HepG2 (cell line): ENCODE measurements around the gene KLHDC8B. TPM values are rescaled to one million over a fixed set of nuclear protein-coding genes. Genes with fewer than 3 reads are reported as not detected.

Experiments used
- AGO2 ChIP-seq: fragments of 200-400 bp; formaldehyde crosslinking; optimal IDR thresholded peaks from 2 replicates; pipeline ENCODE3; 2017; ENCODE audit warnings: mild to moderate bottlenecking, low read depth, low read length, moderate library complexity
- ATM ChIP-seq: fragments of 450-650 bp; IDR thresholded peaks from 2 replicates; pipeline ENCODE4 v1.7.1; 2017; ENCODE audit warnings: mild to moderate bottlenecking, borderline replicate concordance
- BCL3 ChIP-seq: sonication (generic); formaldehyde crosslinking; IDR thresholded peaks from 2 replicates; pipeline ENCODE4 v1.5.1; 2020; ENCODE audit warnings: mild to moderate bottlenecking, missing genetic modification reagents, moderate library complexity
- CSRNP2 ChIP-seq: sonication (generic); formaldehyde crosslinking; conservative IDR thresholded peaks from 2 replicates; pipeline ENCODE4 v1.8.0; 2022; ENCODE audit warnings: low read depth, missing genetic modification reagents
- DNMT1 ChIP-seq: sonication (generic); formaldehyde crosslinking; IDR thresholded peaks from 2 replicates; pipeline ENCODE4 v1.5.1; 2020; ENCODE audit warnings: mild to moderate bottlenecking, missing genetic modification reagents
- FOXA3 ChIP-seq: IDR thresholded peaks from 2 replicates; pipeline ENCODE4 v1.6.1; 2016; ENCODE audit warnings: missing genetic modification reagents, missing compliant biosample characterization
- HNRNPLL ChIP-seq: fragments of 200-400 bp; formaldehyde crosslinking; IDR thresholded peaks from 2 replicates; pipeline ENCODE4 v1.6.1; 2017; ENCODE audit warnings: mild to moderate bottlenecking, low read depth, low read length; ENCODE audit not compliant: poor library complexity, severe bottlenecking
- HOXA5 ChIP-seq: sonication (generic); formaldehyde crosslinking; IDR thresholded peaks from 2 replicates; pipeline ENCODE4 v1.4.0; 2020; ENCODE audit warnings: missing genetic modification reagents
- IRF2 ChIP-seq: IDR thresholded peaks from 2 replicates; pipeline ENCODE4 v1.6.1; 2018; ENCODE audit warnings: missing genetic modification reagents, missing compliant biosample characterization
- JDP2 ChIP-seq: sonication (generic); formaldehyde crosslinking; IDR thresholded peaks from 2 replicates; pipeline ENCODE4 v1.8.1; 2022; ENCODE audit warnings: missing genetic modification reagents, borderline replicate concordance
- PCBP2 ChIP-seq: fragments of 200-400 bp; formaldehyde crosslinking; optimal IDR thresholded peaks from 2 replicates; pipeline ENCODE3; 2018; ENCODE audit warnings: low read length, low read depth; ENCODE audit not compliant: poor library complexity, severe bottlenecking
- RFXAP ChIP-seq: sonication (generic); formaldehyde crosslinking; IDR thresholded peaks from 2 replicates; pipeline ENCODE4 v1.4.0; 2020; ENCODE audit warnings: missing genetic modification reagents, borderline replicate concordance
- SOX6 ChIP-seq, 2 experiments: fragments of 450-650 bp in 1 of 2; sonication (generic) in 1 of 2; formaldehyde crosslinking in 1 of 2; IDR thresholded peaks; 2 replicates each; pipeline versions ENCODE4 v1.4.0 to v1.6.1; 2017 to 2020; ENCODE audit warnings: antibody characterized with exemption in 1 of 2, mild to moderate bottlenecking in 1 of 2, missing genetic modification reagents in 1 of 2
- THYN1 ChIP-seq: sonication (generic); formaldehyde crosslinking; IDR thresholded peaks from 2 replicates; pipeline ENCODE4 v1.8.1; 2023; ENCODE audit warnings: low read depth, mild to moderate bottlenecking, moderate library complexity, missing genetic modification reagents, borderline replicate concordance
- ZBTB10 ChIP-seq: sonication (generic); formaldehyde crosslinking; IDR thresholded peaks from 2 replicates; pipeline ENCODE4 v1.4.0; 2020; ENCODE audit warnings: missing genetic modification reagents, borderline replicate concordance
- ZFP90 ChIP-seq: sonication (generic); formaldehyde crosslinking; IDR thresholded peaks from 2 replicates; pipeline ENCODE4 v1.8.0; 2022; ENCODE audit warnings: missing genetic modification reagents, mild to moderate bottlenecking, inconsistent platforms, borderline replicate concordance
- ZNF225 ChIP-seq: sonication (generic); formaldehyde crosslinking; IDR thresholded peaks from 2 replicates; pipeline ENCODE4 v1.4.0; 2020; ENCODE audit warnings: mild to moderate bottlenecking, missing genetic modification reagents
- polyA plus RNA-seq, 8 experiments: library from polyadenylated mRNA; depleted of rRNA in 3 of 8; stranded (reverse) in 7 of 8; unstranded in 1 of 8; fragments of >200 nt; fragmentation: Illumina TruSeq in 4 of 8; extraction: Trizol in 4 of 8; gene quantifications; 2 replicates each; pipeline versions ENCODE4 v1.2.1 to v1.2.3, GENCODE V29; 2011 to 2016; ENCODE audit warnings: low read depth in 4 of 8, missing spikeins in 1 of 8, mixed read lengths in 1 of 8; ENCODE audit not compliant: insufficient read depth in 1 of 8
- total RNA-seq, 5 experiments: library from RNA; depleted of rRNA; stranded (reverse); fragments of >200 nt; fragmentation: Illumina TruSeq; extraction: Trizol; gene quantifications; 2 replicates each; pipeline ENCODE4 v1.2.3, GENCODE V29; 2016; ENCODE audit warnings: low read depth in 1 of 5
- TF ChIP-seq, protein P1 (sequence below): fragments of 450-650 bp; IDR thresholded peaks from 2 replicates; pipeline ENCODE4 v1.6.1; 2017
- TF ChIP-seq, protein P2 (sequence below): sonication (generic); formaldehyde crosslinking; IDR thresholded peaks from 2 replicates; pipeline ENCODE4 v1.4.0; 2020; ENCODE audit warnings: missing genetic modification reagents, mild to moderate bottlenecking, borderline replicate concordance

Gene KLHDC8B
- total and polyA plus RNA-seq, 2 of the 13 experiments (the other 11 are each of a cell fraction or from before 2014, with no cell fraction given): 17.2 to 17.8 TPM

DNA sequence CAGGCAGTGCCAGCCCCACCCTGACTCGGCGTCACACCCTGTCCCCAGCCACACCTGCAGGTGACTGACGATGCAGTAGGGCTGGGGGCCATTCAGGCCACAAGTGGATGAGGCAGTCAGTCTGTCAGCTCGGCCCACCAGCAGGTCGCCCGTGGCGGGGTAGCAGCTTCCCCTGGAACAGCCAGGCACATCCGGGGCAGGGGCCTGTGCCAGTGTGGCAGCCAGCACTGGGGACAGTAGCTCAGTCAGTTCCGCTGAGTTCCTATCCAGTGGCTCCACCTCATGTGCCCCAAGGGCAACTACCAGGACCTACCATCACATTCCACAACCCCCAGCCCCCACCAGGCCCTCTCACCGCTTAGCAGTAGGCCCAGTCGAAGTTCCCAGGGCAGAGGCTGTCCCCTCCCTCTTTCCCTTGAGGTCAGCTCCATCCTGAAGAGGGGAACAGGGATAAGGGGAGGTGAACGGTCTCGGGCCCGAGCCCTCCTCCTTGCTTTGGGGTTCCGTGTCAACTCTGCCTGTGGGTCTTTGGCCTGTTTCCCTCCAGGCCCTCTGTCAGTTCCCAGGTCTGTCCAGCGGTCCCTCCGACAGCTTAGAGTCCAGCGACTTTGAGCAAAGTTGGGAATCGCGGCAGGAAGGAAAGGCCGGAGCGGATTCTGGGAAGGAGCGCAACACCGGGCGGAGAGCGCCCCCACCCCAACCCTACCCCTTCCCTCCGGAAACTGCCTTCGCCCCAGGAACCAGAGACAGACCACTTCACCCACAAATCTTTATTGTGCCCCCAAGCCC is 38.8 kb upstream of the KLHDC8B start, which contains the start of gene LAMB2 (continued):
- TF ChIP-seq JDP2 (CRISPR knock-in tag) (no peak; the same call in 1 of the 2 replicates), AGO2 (peak; percentile 58), HNRNPLL (peak; percentile 46), IRF2 (CRISPR knock-in tag) (peak; percentile 20; the same call in 1 of the 2 replicates), FOXA3 (no peak), ZBTB10 (CRISPR knock-in tag) (no peak), ZNF225 (CRISPR knock-in tag) (no peak), ATM (no peak), BCL3 (CRISPR knock-in tag) (no peak), RFXAP (CRISPR knock-in tag) (peak; percentile 44), DNMT1 (no peak), HOXA5 (CRISPR knock-in tag) (peak; percentile 76), ZFP90 (CRISPR knock-in tag) (0 out of 2 replicates have a peak, but pooled peaks have one; percentile 59), THYN1 (CRISPR knock-in tag) (peak; percentile 65; the same call in 1 of the 2 replicates), SOX6 (IDR thresholded peaks at IDR 0.05) (no peak), SOX6 (CRISPR knock-in tag; IDR thresholded peaks at IDR 0.05) (peak; percentile 59; the same call in 1 of the 2 replicates), CSRNP2 (no peak), PCBP2 (no peak)
- TF ChIP-seq, protein P1, sequence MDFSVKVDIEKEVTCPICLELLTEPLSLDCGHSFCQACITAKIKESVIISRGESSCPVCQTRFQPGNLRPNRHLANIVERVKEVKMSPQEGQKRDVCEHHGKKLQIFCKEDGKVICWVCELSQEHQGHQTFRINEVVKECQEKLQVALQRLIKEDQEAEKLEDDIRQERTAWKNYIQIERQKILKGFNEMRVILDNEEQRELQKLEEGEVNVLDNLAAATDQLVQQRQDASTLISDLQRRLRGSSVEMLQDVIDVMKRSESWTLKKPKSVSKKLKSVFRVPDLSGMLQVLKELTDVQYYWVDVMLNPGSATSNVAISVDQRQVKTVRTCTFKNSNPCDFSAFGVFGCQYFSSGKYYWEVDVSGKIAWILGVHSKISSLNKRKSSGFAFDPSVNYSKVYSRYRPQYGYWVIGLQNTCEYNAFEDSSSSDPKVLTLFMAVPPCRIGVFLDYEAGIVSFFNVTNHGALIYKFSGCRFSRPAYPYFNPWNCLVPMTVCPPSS: no peak
- TF ChIP-seq, protein P2, sequence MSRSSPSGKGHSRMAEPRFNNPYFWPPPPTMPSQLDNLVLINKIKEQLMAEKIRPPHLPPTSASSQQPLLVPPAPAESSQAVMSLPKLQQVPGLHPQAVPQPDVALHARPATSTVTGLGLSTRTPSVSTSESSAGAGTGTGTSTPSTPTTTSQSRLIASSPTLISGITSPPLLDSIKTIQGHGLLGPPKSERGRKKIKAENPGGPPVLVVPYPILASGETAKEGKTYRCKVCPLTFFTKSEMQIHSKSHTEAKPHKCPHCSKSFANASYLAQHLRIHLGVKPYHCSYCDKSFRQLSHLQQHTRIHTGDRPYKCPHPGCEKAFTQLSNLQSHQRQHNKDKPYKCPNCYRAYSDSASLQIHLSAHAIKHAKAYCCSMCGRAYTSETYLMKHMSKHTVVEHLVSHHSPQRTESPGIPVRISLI (CRISPR knock-in tag): 0 out of 2 replicates have a peak, but pooled peaks have one; percentile 19
